Hippocampal formation (tissue), 2 donors: ENCODE data around the gene MAML3.
A peak's percentile ranks its signal among the peaks of the same experiment; 100 is the strongest.

Experiments used
- DNase-seq, 2 donors: peaks; one replicate each; lab custom pipeline; 2025; lab: John Stamatoyannopoulos, UW

Gene MAML3

GRCh38 chr4:139840773-139841172, 313.2 kb downstream of the MAML3 start:
- no peak for DNase-seq

- DNase-seq = no peak
These were observed 314.5 kb downstream of the MAML3 start for GRCh38 chr4:139839403-139840031.

GRCh38 chr4:139838811-139839210, 315.2 kb downstream of the MAML3 start:
- DNase-seq = no peak

GRCh38 chr4:139834981-139835391, 319.0 kb downstream of the MAML3 start:
- DNase-seq = no peak

- no peak for DNase-seq
These were observed 319.7 kb downstream of the MAML3 start for GRCh38 chr4:139834226-139834662.

- no peak for DNase-seq
These were observed 320.7 kb downstream of the MAML3 start for GRCh38 chr4:139833151-139833910.

GRCh38 chr4:139828966-139829664, 324.9 kb downstream of the MAML3 start:
- DNase-seq = no peak

- no peak for DNase-seq
These were observed 327.6 kb downstream of the MAML3 start for GRCh38 chr4:139826426-139826825.

- DNase-seq = no peak
These were observed 328.4 kb downstream of the MAML3 start for GRCh38 chr4:139825523-139826014.

GRCh38 chr4:139824882-139825522, 329.0 kb downstream of the MAML3 start:
- DNase-seq = no peak

GRCh38 chr4:139823746-139824145, 330.2 kb downstream of the MAML3 start:
- no peak for DNase-seq

GRCh38 chr4:139823345-139823744, 330.6 kb downstream of the MAML3 start:
- no peak for DNase-seq

- no peak for DNase-seq
These were observed 331.6 kb downstream of the MAML3 start for GRCh38 chr4:139822391-139822790.

GRCh38 chr4:139819082-139819481, 334.9 kb downstream of the MAML3 start:
- DNase-seq = no peak

GRCh38 chr4:139817657-139818452, 336.1 kb downstream of the MAML3 start:
- no peak for DNase-seq

GRCh38 chr4:139816856-139817255, 337.1 kb downstream of the MAML3 start:
- DNase-seq = no peak

GRCh38 chr4:139815778-139816601, 338.0 kb downstream of the MAML3 start:
- peak in 1 of 2 donors; percentile 46 for DNase-seq

- no peak for DNase-seq
These were observed 339.5 kb downstream of the MAML3 start for GRCh38 chr4:139814323-139815015.

GRCh38 chr4:139813881-139814280, 340.1 kb downstream of the MAML3 start:
- DNase-seq = no peak

- DNase-seq = no peak
These were observed 343.3 kb downstream of the MAML3 start for GRCh38 chr4:139810710-139811109.
